ENCODE results near the gene JUND. TPM values are rescaled to one million over a fixed set of nuclear protein-coding genes. Genes with fewer than 3 reads are reported as not detected.

JUND gene
- total and polyA plus RNA-seq, 5 experiments from 2014 or later = 43.3 to 189 (median 169) TPM

DNA sequence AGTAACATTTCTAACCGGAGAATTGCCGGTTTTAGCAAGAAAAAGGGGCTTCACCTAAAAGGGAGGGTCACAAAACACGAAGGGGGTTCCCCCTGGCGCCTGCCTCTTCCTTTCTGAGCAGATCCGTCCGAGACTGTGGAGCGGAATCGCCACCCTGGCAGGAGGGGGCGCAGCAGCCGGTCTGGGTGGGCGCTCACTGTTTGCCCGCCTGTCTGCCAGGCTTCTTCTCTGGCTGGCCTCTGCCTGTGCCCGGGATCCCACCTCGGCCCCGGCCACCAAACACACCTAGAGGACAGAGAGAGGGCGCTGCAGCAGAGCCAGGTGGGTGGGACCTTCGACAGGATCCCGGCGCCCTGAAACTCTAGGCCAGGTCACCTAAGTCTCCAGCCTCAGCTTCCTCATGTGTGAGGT, 25.9 kb upstream of the JUND start:
- Mint-ChIP-seq H3K4me1 (peaks cover 23 to 55% (median 44%) of the 10 kb centered on the region in 4 donors), H3K27me3 (no peaks in the 10 kb centered on the region), H3K4me3 (peak overlapping the region; percentile 73 to 96 (median 90)), H3K36me3 (peaks cover 0 to 16% (median 6%) of the 10 kb centered on the region in 3 donors), H3K9me3 (no peaks in the 10 kb centered on the region), H3K27ac (peak overlapping the region; percentile 95 to 100 (median 98))
- POLR2A ChIA-PET = interaction anchor here (1.3 to 34.7 kb wide), 6 partner anchors 11 to 216 kb away, joined by 3 to 2305 read pairs (median 34); partner anchors contain the start of genes IQCN, JUND and LSM4
- ATAC-seq (peak; percentile 24 to 28), DNase-seq (peak in 8 of 10 donors; percentile 41 to 85 (median 52))

DNA sequence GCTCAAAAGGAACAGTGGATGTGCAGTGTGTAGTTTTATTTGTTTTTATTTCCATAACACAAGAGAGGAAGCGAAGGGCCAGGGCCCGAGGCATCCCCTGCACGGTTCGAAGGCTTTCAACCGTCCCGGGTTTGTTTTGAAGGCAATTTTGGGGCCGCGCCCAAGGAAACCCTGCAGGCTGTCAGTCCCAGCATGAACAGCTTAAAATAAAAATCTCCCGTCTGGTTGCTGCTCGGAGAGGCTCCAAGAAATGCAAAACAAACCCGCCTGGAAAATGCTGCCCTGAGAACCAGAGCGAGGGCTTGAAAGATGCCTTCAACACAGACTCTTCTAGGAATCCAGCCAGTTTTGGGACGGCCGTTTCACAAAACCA, 25.5 kb upstream of the JUND start:
- peaks cover 23 to 57% (median 46%) of the 10 kb centered on the region in 4 donors for H3K4me1 Mint-ChIP-seq
- peak overlapping the region; percentile 73 to 96 (median 90) for H3K4me3 Mint-ChIP-seq
- DNase-seq (peak in 4 of 10 donors; percentile 33 to 50 (median 42)), ATAC-seq (peak; percentile 5 to 39)
- peaks cover 0 to 16% (median 6%) of the 10 kb centered on the region in 3 donors for H3K36me3 Mint-ChIP-seq
- H3K9me3 Mint-ChIP-seq = no peaks in the 10 kb centered on the region
- no peaks in the 10 kb centered on the region for H3K27me3 Mint-ChIP-seq
- POLR2A ChIA-PET = interaction anchor here (0.6 to 34.7 kb wide), 8 partner anchors 11 to 216 kb away, joined by 3 to 2305 read pairs (median 6); partner anchors contain the start of genes IQCN, JUND and LSM4
- H3K27ac Mint-ChIP-seq = peak overlapping the region; percentile 95 to 100 (median 98)

GRCh38 chr19:18306209-18306887, 24.9 kb upstream of the JUND start:
- H3K4me1 Mint-ChIP-seq = peaks cover 23 to 59% (median 49%) of the 10 kb centered on the region in 4 donors
- POLR2A ChIA-PET = interaction anchor here (0.6 to 34.7 kb wide), 11 partner anchors 9 to 215 kb away, joined by 3 to 2305 read pairs (median 17); partner anchors contain the start of genes IQCN, JUND and LSM4
- DNase-seq (peak in 1 of 10 donors; percentile 20), ATAC-seq (no peak)
- peak overlapping the region; percentile 84 to 96 (median 93) for H3K4me3 Mint-ChIP-seq
- H3K27me3 Mint-ChIP-seq = no peaks in the 10 kb centered on the region
- peak overlapping the region; percentile 97 to 100 (median 98) for H3K27ac Mint-ChIP-seq
- H3K9me3 Mint-ChIP-seq = no peaks in the 10 kb centered on the region
- H3K36me3 Mint-ChIP-seq = peaks cover 0 to 16% (median 6%) of the 10 kb centered on the region in 3 donors

DNA sequence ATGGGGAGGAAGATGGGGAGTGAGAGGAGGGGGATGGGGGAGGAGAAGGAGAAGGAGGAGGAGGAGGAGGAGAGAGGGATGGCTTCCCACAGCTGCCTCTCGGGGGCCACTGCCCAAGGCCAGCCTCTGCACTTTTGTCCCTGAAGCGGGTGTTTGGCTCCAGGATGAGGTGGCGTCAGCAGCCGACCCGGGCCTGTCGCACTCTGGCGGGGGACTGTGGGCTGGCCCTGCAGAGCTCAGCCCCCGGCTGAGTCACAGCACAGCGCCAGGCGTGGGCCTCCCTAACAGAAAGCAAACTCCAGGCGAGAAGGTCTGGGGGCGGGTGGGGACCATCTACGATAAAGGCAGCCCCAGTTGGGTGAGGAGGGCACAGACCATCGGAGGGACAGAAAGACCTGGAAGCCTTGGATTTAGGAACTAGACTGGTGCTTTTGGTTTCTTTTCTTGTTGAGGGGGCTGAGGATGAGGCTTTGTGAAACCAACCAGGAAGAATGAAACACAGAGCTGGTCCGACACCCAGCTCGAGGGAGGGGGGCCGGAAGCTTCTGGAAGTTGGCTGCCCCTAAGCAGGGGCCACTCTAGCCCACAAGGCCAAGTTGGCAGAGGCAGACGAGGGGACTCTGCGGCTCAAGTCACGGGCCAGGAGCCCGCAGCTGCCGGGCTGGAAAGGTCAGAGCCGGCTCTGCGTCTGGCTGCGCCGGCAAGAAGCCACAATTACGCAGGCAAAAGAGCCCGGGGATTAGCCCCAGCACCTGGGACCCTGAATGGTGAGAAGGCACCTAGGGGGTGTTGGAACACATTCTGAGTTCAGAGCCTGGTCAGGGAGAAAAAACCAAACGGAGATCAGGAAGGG, 23.3 kb upstream of the JUND start:
- no peaks in the 10 kb centered on the region for H3K27me3 Mint-ChIP-seq
- H3K4me1 Mint-ChIP-seq = peaks cover 23 to 54% (median 48%) of the 10 kb centered on the region in 4 donors
- H3K27ac Mint-ChIP-seq = peak overlapping the region; percentile 97 to 100 (median 98)
- no peaks in the 10 kb centered on the region for H3K9me3 Mint-ChIP-seq
- peak; percentile 70 to 76 for ATAC-seq
- POLR2A ChIA-PET = interaction anchor here (0.7 to 34.7 kb wide), 13 partner anchors 11 to 898 kb away, joined by 3 to 2305 read pairs (median 4); partner anchors contain the start of genes IQCN, JUND, LSM4 and MPV17L2
- peak; percentile 66 to 92 (median 76) for DNase-seq
- peak overlapping the region; percentile 84 to 96 (median 93) for H3K4me3 Mint-ChIP-seq
- H3K36me3 Mint-ChIP-seq = peaks cover 0 to 9% (median 6%) of the 10 kb centered on the region in 3 donors

- DNase-seq (peak in 1 of 10 donors; percentile 63), ATAC-seq (peak; percentile 3)
- H3K27ac Mint-ChIP-seq = peak overlapping the region; percentile 97 to 100 (median 98)
- H3K4me3 Mint-ChIP-seq = peak overlapping the region; percentile 84 to 96 (median 93)
- peaks cover 23 to 55% (median 47%) of the 10 kb centered on the region in 4 donors for H3K4me1 Mint-ChIP-seq
- no peaks in the 10 kb centered on the region for H3K27me3 Mint-ChIP-seq
- no peaks in the 10 kb centered on the region for H3K9me3 Mint-ChIP-seq
- POLR2A ChIA-PET = interaction anchor here (1.1 to 34.7 kb wide), 8 partner anchors 12 to 152 kb away, joined by 4 to 2305 read pairs (median 18); partner anchors contain the start of genes IQCN, JUND, LSM4 and MPV17L2
- peaks cover 0 to 9% (median 6%) of the 10 kb centered on the region in 3 donors for H3K36me3 Mint-ChIP-seq
These were observed 22.7 kb upstream of the JUND start for GRCh38 chr19:18304208-18304457.

- H3K27ac Mint-ChIP-seq = peak overlapping the region; percentile 43 to 94 (median 88)
- DNase-seq (peak in 1 of 10 donors; percentile 38), ATAC-seq (no peak)
- H3K9me3 Mint-ChIP-seq = no peaks in the 10 kb centered on the region
- no peaks in the 10 kb centered on the region for H3K27me3 Mint-ChIP-seq
- POLR2A ChIA-PET = interaction anchor here (0.7 to 34.7 kb wide), 4 partner anchors 14 to 906 kb away, joined by 3 to 2305 read pairs (median 61); partner anchors contain the start of genes IQCN, JUND and LSM4
- H3K4me1 Mint-ChIP-seq = peaks cover 16 to 54% (median 38%) of the 10 kb centered on the region in 4 donors
- peak overlapping the region in 6 of 10 donors; percentile 14 to 63 (median 31) for H3K4me3 Mint-ChIP-seq
- H3K36me3 Mint-ChIP-seq = peaks cover 0 to 2% (median 0%) of the 10 kb centered on the region in 3 donors
These were observed 20.3 kb upstream of the JUND start for GRCh38 chr19:18301718-18302111.

DNA sequence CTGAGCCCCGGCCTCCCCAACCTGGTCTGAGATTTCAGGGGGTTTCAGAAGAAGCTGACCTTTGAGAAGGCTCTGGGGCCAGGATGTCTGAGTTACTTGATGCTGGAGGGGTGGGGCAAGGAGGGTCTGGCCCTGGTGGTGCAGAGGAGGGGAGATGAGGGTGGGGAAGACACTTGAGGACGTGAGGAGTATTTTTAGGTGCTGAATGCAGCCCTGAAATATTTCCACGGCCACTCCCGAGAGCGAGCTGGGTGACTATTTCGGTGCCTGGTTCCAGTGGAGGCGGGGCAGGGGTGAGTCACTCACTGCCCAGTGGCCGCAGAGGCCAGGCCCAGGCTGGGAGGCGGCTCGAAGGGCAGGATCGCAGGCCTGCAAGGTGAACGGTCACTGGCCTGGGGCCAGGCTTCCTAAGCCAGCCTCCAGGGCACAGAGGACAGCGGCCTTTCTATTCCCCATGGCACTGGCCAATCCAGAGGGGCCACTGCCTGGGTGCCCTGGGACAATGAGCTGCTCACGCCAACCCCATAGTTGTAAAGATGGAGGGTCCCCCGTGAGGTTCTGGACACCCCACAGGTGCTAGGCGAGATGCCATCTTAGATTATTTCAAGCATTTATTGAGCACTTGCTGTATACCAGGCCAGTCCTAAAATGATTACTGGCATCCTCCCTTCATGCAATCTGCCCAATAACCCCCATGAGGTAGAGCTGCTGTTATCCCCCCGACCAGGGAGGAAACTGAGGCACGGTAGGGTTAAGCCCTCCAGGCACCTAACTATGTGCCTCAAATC, 19.7 kb upstream of the JUND start:
- Mint-ChIP-seq H3K27me3 (no peaks in the 10 kb centered on the region), H3K27ac (peak overlapping the region; percentile 43 to 93 (median 85)), H3K4me1 (peaks cover 16 to 50% (median 34%) of the 10 kb centered on the region in 4 donors), H3K4me3 (peak overlapping the region in 1 of 10 donors; percentile 30), H3K36me3 (peaks cover 0 to 2% (median 0%) of the 10 kb centered on the region in 3 donors), H3K9me3 (peaks cover 0 to 1% (median 0%) of the 10 kb centered on the region in 9 donors)
- peak in 1 of 10 donors; percentile 56 for DNase-seq
- POLR2A ChIA-PET = interaction anchor here (2.6 to 34.7 kb wide), 3 partner anchors 15 to 21 kb away, joined by 16 to 2305 read pairs (median 106); partner anchors contain the start of genes IQCN, JUND and LSM4
- ATAC-seq = no peak

GRCh38 chr19:18299654-18300053, 18.2 kb upstream of the JUND start:
- no peaks in the 10 kb centered on the region for H3K36me3 Mint-ChIP-seq
- no peaks in the 10 kb centered on the region for H3K27me3 Mint-ChIP-seq
- H3K4me3 Mint-ChIP-seq = no peak overlapping the region
- peak overlapping the region in 4 of 10 donors; percentile 46 to 78 (median 56) for H3K27ac Mint-ChIP-seq
- POLR2A ChIA-PET = interaction anchor here (0.6 to 34.7 kb wide), 6 partner anchors 16 to 207 kb away, joined by 3 to 2305 read pairs (median 4); partner anchors contain the start of genes IQCN and JUND
- H3K4me1 Mint-ChIP-seq = peaks cover 18 to 45% (median 33%) of the 10 kb centered on the region in 4 donors
- no peak for ATAC-seq
- H3K9me3 Mint-ChIP-seq = peaks cover 0 to 10% (median 0%) of the 10 kb centered on the region in 9 donors
- DNase-seq = no peak

- DNase-seq (no peak), ATAC-seq (no peak)
- POLR2A ChIA-PET = interaction anchor here (0.6 to 1.6 kb wide), 2 partner anchors 15 to 22 kb away, joined by 4 to 6 read pairs; no protein-coding TSS in a partner anchor
- Mint-ChIP-seq H3K4me3 (no peak overlapping the region), H3K27me3 (peaks cover 0 to 1% (median 0%) of the 10 kb centered on the region in 5 donors), H3K4me1 (peaks cover 16 to 47% (median 33%) of the 10 kb centered on the region in 4 donors), H3K36me3 (no peaks in the 10 kb centered on the region), H3K9me3 (peaks cover 0 to 10% (median 0%) of the 10 kb centered on the region in 9 donors), H3K27ac (peak overlapping the region in 7 of 10 donors; percentile 46 to 84 (median 74))
These were observed 17.2 kb upstream of the JUND start for GRCh38 chr19:18298601-18299000.

DNA sequence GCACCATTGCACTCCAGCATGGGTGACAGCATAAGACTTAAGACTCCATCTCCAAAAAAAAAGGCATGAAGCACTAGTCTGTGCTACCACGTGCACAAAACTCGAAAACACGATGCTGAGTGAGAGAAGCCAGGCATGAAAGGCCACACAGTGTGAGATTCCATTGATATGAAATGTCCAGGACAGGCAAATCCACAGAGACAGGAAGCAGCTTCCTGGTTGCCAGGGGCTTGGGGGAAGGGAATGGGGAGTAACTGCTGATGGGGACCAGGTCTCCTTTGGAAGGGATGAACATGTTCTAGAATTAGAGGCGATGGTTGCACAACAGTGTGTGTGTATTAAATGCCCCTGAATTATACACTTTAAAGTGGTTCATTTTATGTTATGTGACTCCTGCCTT, 15.9 kb upstream of the JUND start:
- Mint-ChIP-seq H3K9me3 (peaks cover 0 to 10% (median 0%) of the 10 kb centered on the region in 9 donors), H3K4me3 (no peak overlapping the region), H3K36me3 (no peaks in the 10 kb centered on the region), H3K4me1 (peaks cover 17 to 49% (median 36%) of the 10 kb centered on the region in 4 donors), H3K27me3 (peaks cover 0 to 1% (median 0%) of the 10 kb centered on the region in 5 donors), H3K27ac (peak overlapping the region in 9 of 10 donors; percentile 8 to 97 (median 76))
- ATAC-seq (no peak), DNase-seq (no peak)
- POLR2A ChIA-PET = interaction anchor here (0.6 to 1.2 kb wide), 3 partner anchors 11 to 32 kb away, joined by 3 read pairs; partner anchors contain the start of gene JUND

DNA sequence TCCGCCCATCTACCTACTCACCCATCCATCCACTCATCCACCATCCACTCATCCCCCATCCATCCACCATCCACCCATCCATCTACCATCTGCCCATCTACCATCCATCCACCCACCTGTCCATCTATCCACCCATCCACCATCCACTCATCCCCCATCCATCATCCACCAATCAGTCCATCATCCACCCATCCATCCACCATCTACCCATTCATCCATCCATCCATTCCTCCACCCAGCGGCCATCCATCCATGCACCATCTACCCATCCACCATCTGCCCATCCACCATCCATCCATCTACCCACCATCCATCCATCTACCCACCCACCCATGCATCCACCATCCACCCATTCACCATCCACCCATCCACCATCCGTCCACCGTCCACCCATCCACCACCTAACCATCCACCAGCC, 13.6 kb upstream of the JUND start:
- Mint-ChIP-seq H3K27ac (peak overlapping the region in 8 of 10 donors; percentile 97 to 100 (median 98)), H3K36me3 (no peaks in the 10 kb centered on the region), H3K27me3 (peaks cover 0 to 1% (median 0%) of the 10 kb centered on the region in 5 donors), H3K9me3 (peaks cover 0 to 10% (median 0%) of the 10 kb centered on the region in 9 donors), H3K4me1 (peaks cover 25 to 54% (median 51%) of the 10 kb centered on the region in 4 donors), H3K4me3 (peak overlapping the region in 3 of 10 donors; percentile 28 to 94 (median 73))
- POLR2A ChIA-PET = interaction anchor here (1.0 to 23.0 kb wide), 3 partner anchors 10 to 21 kb away, joined by 3 to 2305 read pairs (median 229); partner anchors contain the start of genes JUND and LSM4
- no peak for ATAC-seq
- no peak for DNase-seq

Data from naive thymus-derived CD8-positive, alpha-beta T cell (primary cell).